Omental fat pad (tissue), 4 donors: Measurements from ENCODE around the gene KCTD17. TPM values are rescaled to one million over a fixed set of nuclear protein-coding genes. Genes with fewer than 3 reads are reported as not detected.

ENCODE experiments used
- ATAC-seq: fragments of 150-250 bp; one replicate; pipeline ENCODE4 v1.9.1; 2016; ENCODE audit warnings: mild to moderate bottlenecking, moderate library complexity; ENCODE audit not compliant: low FRiP score
- DNase-seq: peaks from one replicate; pipeline ENCODE4 v3.0.0-alpha.2; 2019; ENCODE audit warnings: low spot score
- total RNA-seq, 4 donors: library from RNA; depleted of rRNA; stranded (reverse); fragments of >200 nt; gene quantifications; one replicate each; pipeline ENCODE4 v1.1.0, GENCODE V29; 2016
- TF ChIP-seq, protein P1 (sequence below), 3 donors: fragments of 450-650 bp; IDR thresholded peaks; one replicate each; pipeline ENCODE4 v1.5.1; 2016 to 2017; ENCODE audit warnings: antibody characterized with exemption in 3 of 3, mild to moderate bottlenecking in 3 of 3, moderate library complexity in 2 of 3

Gene KCTD17
- total RNA-seq, 4 donors from 2014 or later, result 6.2 to 17.3 (median 8.3) TPM

GRCh38 chr22:37021041-37021440, 30.5 kb upstream of the KCTD17 start:
- DNase-seq (no peak), ATAC-seq (no peak)
- TF ChIP-seq, protein P1, sequence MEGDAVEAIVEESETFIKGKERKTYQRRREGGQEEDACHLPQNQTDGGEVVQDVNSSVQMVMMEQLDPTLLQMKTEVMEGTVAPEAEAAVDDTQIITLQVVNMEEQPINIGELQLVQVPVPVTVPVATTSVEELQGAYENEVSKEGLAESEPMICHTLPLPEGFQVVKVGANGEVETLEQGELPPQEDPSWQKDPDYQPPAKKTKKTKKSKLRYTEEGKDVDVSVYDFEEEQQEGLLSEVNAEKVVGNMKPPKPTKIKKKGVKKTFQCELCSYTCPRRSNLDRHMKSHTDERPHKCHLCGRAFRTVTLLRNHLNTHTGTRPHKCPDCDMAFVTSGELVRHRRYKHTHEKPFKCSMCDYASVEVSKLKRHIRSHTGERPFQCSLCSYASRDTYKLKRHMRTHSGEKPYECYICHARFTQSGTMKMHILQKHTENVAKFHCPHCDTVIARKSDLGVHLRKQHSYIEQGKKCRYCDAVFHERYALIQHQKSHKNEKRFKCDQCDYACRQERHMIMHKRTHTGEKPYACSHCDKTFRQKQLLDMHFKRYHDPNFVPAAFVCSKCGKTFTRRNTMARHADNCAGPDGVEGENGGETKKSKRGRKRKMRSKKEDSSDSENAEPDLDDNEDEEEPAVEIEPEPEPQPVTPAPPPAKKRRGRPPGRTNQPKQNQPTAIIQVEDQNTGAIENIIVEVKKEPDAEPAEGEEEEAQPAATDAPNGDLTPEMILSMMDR (IDR thresholded peaks at IDR 0.05), result no peak

DNA sequence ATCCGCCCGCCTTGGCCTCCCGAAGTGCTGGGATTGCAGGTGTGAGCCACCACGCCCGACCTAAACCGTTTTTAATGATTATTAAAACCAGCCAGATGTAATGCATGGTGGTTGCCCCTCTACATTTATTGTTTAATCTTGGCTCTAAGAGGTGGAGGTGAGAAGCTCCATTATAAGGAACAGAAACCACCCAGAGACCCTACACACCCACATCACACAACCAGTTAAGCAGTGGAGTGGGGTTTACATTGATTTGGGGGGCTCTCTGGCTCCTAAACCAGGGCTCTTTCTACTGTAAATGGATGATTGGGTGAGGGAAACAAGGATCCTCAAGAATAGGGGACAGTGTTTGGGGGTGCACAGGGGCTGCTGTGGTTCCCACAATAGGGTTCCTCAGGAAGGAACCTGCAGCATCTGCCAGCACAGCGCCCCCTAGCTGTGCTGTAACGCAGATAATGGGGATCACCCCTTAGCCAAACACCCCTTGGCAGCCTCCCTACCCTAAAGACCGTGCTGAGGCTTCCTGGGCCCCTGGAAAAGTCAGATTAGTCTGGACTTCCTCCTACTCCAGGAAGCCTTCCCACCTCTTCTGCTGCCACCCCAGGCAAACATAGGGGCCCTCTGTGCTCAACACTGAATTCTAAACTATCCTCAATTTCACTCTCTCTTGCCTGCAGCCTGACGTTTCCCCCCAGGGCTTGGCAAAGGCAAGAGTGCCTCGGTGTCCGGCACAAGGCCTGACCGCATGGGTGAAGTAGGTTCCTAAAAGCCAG, 29.6 kb upstream of the KCTD17 start:
- TF ChIP-seq, protein P1 (IDR thresholded peaks at IDR 0.05), result peak in 1 of 3 donors; percentile 30
- ATAC-seq, result no peak
- DNase-seq, result no peak

GRCh38 chr22:37022483-37023337, 28.8 kb upstream of the KCTD17 start:
- ATAC-seq (no peak), DNase-seq (no peak)
- TF ChIP-seq, protein P1 (IDR thresholded peaks at IDR 0.05), result no peak

GRCh38 chr22:37023743-37024338, 27.7 kb upstream of the KCTD17 start:
- DNase-seq, result no peak
- TF ChIP-seq, protein P1 (IDR thresholded peaks at IDR 0.05), result no peak
- ATAC-seq, result no peak

GRCh38 chr22:37024339-37025157, 27.0 kb upstream of the KCTD17 start:
- TF ChIP-seq, protein P1 (IDR thresholded peaks at IDR 0.05), result no peak
- ATAC-seq, result no peak
- DNase-seq, result no peak

GRCh38 chr22:37025500-37026070, 26.0 kb upstream of the KCTD17 start:
- TF ChIP-seq, protein P1 (IDR thresholded peaks at IDR 0.05), result no peak
- no peak for ATAC-seq
- DNase-seq, result no peak
